Activated CD8-positive, alpha-beta memory T cell treated with anti-CD3 and anti-CD28 coated beads, Interleukin-2, amount 50 U/mL, for 1 hour (primary cell): ENCODE measurements around the gene SLIRP.
"Not testable (repeated sequence)": the region's sequence is repeated elsewhere in the genome, so short reads cannot be mapped to it uniquely, and the experiment has no call there.

Experiments used
- DNase-seq: peaks from one replicate; pipeline ENCODE4 v3.0.0-alpha.2; 2020; ENCODE audit errors: extremely low read depth

SLIRP gene

DNA sequence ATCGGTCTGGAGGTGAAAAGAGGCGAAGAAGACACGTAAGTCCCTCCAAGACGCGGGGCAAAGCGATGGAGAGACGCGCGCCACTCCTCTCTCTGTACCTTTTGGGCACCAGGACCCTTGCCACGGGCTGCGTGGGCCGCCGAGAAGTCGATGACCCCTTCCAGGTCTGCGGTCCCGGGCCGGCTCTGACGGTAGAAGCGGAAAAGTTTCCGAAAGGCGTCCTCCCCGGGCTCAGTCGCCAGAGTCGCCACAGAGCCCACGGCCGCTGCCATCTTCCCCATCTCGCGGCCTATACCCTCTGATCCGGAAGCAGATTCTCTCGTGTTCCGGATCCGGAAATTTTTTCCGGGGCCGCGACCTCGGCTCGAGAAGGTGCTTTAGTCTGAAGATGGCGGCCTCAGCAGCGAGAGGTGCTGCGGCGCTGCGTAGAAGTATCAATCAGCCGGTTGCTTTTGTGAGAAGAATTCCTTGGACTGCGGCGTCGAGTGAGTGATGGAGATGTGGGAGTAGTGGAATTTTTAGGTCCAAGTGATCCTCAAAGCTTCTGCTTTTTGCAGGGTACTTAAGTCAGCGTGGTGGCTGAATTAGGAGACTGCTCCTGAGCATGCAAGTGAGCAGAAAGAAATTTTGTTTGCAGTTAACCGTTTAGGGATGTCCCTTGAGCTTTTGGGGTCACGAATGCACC, at the start of gene SLIRP, which contains the start of gene ALKBH1:
Gene SLIRP, plus strand, starts transcription at position 380 of the 685 bp plus-strand sequence. Its CDS starts 9 bp downstream, at position 389.
Gene ALKBH1, minus strand, starts transcription at position 300 of the 685 bp plus-strand sequence. Its CDS starts 19 bp downstream, at position 281.
- DNase-seq = peak; percentile 66

DNA sequence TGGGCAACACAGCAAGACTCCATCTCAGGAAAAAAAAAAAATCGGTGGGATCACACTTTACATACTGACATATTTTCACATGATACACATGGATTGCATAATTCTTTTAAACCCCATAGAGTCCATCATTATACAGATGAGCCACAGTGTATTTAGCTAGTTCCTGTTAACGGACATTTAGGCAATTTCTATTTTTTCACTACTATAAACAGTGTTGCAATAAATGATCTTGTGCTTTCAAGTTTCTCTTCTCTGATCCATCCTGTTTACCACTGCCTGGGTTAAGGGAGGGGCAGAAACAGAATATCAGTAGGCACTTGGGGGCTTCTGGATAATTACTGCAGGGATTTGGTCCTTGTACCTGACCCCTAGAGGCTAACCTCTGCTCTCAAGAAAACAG, 48.1 kb upstream of the SLIRP start:
- no peak for DNase-seq

DNA sequence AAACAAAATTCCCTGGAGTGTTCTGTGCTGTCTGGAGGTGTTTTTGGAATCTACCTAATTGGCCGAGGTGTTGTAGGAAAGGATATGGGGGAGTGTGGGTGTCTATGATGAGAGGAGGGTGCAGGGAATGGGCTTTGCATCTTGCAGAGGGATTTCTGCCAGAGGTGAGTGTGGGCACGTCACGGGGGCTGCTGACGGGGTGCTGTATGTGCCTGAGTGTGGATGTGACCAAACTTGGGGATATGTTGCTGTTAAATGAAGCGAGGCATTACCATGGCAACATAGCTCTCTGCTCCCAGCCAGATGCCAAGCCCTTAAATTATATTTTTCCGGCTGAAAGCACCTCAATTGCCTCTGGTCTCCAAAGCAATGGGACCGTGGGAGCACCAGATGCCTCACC, 47.1 kb upstream of the SLIRP start:
- DNase-seq = no peak

DNA sequence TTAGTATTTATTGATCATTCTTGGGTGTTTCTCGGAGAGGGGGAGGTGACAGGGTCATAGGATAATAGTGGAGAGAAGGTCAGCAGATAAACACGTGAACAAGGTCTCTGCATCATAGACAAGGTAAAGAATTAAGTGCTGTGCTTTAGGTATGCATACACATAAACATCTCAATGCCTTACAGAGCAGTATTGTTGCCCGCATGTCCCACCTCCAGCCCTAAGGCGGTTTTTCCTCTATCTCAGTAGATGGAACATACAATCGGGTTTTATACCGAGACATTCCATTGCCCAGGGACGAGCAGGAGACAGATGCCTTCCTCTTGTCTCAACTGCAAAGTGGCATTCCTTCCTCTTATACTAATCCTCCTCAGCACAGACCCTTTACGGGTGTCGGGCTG, 46.3 kb upstream of the SLIRP start:
- not testable (repeated sequence) for DNase-seq

DNA sequence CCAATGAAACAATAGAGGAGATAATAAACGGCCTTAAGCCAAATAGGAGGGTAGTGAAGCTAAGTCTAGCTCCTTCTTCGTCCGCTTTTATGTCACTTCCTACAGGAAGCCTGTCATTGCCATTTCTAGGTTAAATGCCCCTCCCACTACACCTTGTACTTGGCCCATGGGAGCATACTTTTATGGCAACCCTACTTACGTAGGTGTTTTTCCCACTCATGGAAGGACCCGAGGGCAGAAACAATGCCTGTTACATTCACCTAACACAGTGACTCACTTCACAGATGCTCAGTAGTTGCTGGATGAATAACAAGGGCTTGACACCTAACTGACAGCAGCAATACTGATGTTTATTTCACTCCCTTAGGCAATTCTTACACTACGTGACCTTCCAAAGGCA, 44.6 kb upstream of the SLIRP start:
- no peak for DNase-seq

DNA sequence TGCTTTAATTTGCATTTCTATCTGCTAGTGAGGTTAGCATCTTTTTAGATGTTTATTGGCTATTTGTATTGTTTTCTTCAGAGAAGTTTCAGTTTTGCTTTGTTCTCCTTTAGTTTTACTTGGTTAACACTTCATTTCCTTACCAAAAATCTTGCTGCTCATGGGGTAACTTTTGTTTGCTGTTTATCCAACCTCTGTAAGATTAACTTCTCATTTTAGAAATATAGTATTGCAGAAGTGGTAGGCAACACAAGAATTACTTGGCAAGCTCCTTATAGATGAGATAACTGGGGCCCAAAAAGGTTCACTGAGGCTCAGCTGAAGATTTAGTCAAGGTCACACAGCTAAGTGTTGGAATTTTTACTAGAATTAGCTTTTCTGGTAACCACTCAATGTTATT, 40.6 kb upstream of the SLIRP start:
- no peak for DNase-seq

DNA sequence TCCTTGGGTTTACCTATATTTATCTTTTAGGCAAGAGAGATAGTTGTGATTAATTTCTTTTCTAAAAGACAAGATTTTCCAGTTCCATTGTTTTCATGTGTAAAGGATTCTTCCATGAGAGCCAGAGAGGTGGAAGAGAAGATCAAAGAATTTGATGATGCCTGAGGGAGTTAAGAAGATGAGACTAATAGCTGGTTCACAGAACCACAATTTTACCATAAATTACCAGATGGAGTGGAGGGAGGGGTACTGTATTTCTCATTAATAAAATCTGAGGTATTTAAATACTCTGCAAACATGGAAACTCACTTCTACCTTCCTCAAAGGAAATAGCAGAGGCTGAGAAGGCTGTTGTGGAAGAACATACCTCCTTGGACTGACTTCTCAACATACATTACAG, 34.7 kb upstream of the SLIRP start:
- no peak for DNase-seq

DNA sequence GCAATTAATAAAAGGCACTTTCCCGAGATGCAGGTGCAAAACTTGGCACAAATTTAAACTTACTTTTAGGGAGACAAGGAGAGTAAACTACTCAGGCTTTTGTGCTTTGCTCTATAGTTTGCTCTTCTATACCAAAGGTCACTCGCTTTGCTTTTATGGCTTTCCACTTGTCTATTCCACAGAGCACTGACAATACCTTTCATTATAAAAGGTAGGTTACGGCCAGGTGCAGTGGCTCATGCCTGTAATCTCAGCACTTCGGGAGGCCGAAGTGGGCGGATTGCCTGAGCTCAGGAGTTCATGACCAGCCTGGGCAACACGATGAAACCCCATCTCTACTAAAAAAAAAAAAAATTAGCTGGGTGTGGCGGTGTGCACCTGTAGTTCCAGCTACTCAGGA, 33.0 kb upstream of the SLIRP start:
- DNase-seq = no peak

DNA sequence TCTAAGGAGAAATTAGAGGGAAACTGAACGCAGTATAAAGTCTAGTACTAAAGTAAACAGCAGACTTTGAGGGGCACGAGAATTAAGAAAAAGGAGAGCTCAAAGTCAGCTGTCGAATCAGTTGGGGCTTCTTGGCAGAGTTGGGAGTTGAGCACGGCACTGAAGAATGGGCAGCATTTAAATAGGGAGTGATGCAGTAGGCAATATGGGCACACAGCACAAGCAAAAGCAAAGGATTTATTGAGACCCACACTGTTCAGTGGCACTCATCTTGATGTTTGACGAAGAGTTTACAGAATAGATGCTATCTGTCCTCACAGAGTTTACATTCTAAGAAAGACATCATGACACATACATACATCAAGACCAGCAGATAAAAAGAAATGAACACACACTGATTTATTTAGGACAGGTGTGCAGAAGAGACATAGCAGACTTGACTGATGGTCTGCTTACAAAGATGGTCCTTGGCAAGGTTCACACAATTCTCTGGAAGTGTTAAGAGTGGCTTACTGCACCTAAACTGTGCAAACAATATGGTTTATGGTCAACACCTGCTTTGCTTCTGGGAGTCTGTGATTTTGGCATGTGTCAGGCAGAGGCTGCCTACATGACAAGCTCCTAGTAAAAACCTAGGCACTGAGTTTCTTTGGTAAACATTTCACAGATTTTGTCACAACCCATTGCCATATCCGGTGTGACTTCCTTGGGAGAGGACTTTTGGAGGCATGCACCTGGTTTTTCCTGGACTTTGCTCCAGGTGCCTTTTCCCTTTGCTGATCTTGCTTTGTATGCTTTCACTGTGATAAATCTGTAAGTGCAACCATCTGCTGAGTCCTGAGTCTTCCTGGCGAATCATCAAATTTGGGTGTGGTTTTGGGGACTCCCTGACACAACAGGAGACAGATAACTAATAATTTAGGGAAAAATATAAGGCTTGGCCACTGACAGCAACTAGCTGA, 26.4 kb upstream of the SLIRP start:
- DNase-seq = no peak

DNA sequence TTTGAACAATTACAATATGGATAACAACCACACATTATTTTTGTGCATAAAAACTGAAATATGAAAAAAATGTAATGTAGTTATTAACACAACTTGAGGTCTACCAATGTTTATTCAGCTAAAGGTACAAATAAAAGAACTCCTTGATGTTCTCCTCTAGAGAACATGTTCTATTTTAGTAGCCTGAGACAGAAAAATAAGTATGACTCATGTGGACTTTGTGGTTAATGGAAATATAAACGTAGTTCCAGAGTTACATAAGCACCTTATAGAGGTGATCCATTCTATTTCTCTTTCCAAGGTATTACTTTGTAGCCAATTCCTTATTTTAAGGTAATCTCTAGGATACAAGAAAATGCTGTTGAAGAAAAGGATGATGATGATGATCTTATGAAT, 25.7 kb upstream of the SLIRP start:
- DNase-seq = no peak

DNA sequence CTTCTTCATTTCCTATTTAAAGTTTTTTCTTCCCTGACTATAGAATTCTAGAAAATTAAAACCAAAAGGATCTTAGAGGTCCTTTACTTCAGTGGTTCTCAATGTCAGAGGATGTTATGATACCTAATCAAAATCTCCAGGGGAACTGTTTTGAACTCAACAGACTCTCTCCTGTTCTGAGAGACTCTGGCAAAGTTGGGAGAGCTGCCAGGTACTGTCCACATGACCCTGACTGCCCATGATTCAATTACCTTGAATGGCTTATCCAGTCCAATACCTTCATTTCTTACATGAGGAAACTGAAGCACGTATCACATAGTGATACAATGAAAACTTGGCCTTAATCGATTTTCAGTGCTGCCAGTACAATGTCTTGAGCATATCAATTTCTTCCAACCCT, 16.6 kb upstream of the SLIRP start:
- no peak for DNase-seq

DNA sequence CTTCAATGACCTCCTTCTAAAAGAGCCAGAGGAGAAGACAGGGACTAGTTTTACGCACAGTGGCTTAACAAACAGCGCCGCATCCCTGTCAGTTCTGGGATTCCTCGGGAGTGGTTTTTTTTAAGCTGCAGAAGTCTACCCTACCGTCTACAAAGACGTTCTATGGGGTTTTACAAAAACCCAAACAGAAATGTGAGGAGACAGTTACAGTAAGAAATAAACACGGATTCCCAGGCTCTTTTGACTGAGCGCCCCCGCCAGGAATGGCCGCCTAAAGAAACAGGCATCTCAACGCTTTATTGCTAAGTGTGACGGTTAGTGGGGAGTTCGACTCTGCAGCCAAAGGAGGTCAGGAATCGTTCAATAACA, 564 bp upstream of the SLIRP start:
- DNase-seq = no peak

DNA sequence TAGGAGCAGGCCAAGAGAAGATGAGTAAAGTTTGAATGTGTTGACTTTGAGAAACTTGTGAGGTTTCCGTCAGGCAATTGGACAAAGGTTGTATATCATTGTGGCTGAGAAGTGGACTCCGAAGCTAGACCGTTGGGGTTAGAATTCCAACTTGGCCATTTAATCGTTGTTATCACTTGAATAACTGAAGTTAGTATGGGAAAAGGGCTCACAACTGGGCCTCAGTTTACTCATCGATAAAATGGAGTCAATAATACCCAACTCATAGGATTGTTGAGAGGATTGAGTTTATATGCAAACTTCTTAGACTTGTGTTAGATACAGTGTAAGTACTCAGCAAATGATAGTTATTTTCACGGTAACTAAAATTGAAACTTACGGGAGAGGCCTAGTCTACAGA, 846 bp downstream of the SLIRP start:
- DNase-seq = no peak

DNA sequence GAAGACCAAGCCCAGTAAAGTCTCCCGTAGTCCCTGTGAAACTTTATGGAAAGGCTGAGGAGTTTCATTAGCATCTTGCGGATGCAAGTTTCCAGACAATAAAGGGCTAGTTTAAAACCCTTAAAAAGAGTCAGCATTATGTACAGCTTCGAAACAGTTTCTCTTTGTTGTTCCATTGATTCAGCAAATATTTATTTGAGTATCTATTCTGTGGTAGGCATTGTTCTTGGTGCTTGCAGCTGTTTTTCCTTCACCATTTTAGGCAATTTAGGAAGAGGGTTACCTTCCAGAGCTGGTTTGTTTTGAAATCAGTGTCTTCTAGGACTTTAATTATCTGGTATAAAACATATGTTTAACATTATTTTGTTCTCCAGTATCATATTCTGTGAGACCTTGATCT, 1.5 kb downstream of the SLIRP start:
- no peak for DNase-seq

DNA sequence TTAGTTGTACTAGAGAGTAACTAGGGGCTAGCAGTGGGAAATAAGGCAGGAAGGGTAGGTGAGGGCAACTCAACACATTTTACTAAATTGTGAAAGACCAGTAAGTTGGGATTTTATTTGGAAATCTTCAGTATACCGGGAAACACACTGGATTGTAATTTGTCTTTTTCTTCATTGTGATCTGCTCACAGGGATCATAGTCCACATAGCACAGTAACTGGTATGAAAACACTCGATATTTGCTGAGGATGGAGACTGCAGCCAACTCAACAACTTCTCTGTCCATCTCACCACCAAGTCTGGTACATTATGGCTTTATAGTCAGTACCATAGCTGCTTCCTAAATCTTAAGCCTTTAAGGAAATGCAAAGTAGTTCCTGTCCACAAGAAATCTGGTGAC, 2.5 kb downstream of the SLIRP start:
- DNase-seq = no peak

DNA sequence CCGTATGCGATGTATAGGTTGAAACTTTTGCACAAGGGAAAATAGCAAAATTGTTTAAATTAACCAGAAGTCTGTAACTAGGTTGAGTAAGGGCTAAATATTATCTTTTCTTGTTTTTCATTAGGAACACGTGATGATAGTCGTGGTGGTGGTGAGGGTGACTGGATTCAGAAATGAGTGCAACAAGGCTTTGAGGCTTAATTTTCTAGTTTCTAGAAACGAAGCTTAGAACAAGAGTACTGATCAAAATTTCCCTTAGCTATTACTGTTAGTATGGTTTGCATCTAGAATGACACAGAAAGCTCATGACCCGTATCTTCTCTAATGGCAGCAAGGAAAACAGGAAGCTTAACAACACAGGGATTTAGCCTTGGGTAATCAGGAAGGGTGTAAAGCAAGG, 7.0 kb downstream of the SLIRP start:
- DNase-seq = no peak

DNA sequence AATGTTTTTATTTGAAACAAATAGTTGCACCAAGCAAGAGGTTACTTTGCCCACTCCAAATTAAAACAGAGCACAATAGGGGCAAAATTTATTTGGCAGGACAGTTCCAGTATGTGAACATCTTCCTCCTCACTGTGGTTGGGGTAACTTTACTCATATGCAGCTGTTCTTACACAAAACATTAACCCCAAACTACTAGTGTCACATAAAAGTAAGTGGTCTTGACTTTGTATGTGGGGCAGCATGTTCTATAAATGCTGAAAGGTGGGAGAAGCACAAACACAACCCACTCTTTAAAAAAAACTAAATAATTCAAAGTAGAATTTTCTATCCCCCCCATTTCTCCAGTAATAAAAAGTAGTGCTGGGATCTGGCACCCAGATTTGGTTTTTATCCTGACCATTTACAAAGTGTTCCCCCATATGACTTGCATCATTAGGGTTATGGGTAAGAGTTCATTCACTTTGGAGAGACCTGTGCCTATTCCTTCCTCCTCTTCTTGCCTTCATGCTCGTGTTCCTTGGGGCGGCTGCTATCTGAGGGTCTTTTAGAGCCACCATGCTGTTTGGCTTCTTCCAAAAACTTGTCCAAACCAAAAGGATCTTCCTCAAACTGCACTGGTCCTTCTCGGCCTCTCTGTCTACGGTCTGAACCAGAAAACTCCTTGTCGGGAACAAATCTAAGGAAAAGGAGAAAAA, 9.9 kb downstream of the SLIRP start:
- no peak for DNase-seq

DNA sequence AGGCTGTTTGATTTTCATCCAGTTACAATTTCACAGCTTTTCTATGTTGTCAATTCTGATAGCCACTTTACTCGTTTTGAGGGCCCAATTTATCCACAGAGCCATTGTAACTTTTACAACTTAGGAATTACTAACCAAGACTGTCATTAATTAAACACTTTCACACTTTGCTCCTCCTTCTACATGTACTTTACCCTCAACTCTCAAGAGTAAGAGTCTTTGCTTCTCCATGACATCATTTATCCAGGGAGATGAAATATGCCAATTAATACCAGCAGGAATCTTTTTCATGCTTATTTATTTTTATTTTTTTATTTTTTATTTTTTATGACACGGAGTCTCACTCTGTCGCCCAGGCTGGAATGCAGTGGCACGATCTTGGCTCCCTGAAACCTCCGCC, 13.5 kb downstream of the SLIRP start:
- DNase-seq = no peak

DNA sequence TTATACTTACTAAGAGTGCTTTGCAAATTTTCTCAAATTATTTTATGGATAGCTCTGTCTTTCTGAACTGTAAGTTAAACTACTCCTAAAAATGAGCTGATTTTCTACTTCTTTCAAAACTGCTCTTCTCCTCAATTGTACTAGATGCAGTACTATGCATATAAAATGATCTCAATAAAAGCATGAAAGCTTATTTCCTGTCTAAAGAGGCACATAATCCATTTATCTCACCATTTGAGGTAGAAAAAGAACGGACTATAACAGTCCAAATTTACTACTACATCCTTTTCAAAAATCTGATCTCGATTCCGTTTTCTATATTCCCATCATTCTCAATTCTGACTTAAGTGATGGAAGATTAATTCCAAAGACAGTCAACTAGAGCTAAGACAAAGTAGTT, 14.4 kb downstream of the SLIRP start:
- DNase-seq = no peak

DNA sequence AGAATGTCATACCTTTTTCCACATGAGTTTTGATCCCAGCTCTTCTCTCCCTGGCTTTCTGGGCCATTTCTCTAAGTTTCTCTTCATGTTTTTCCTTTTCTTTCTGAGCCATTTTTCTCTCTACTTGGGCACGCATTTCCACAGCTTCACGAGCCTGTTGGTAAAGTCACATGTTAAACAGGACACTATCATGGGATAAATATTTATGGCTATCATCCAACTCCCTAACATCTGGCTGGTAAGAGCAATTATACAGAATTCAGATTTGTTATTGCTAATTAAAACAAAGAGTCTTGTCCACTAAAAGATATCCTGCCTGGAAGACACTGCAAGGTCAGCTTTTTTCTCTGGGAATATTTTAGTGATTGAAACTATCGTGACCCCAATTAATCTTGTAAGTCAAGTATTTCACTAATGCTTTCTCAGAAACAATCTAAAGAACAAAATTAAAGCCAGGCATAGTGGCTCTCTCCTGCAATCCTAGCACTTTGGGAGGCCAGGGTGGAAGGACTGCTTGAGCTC, 23.1 kb downstream of the SLIRP start:
- no peak for DNase-seq

DNA sequence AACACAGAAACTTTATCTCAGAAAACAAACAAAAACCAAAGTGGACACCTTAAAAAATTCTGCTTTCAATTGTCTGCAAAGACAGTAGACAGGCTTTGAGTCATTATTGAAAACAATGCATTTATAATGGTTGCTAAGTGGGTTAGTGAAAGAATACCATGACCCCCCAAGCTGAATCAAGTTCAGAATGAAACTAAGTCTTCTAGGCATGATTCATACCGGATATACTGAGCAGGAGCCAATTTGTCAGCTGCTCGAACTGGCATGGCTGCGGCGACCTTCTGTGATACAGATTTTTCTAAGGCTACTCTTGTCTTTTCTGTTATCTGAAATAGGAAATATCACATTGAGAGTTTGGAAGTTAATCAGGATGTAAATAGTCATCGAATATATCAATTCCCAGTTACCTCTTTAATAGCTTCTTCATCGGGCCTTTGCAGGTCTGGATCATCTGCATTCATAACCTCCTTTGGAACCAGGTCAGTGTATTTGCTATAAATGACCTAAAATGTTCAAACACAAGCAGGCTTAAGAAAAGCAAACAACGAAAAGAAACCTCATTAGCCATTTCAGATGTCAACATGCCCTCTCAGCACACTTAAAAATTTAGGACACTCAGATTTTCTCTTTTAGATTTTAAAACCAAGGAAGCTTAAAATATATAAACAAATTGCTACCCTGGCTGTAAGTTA, 30.8 kb downstream of the SLIRP start:
- no peak for DNase-seq

DNA sequence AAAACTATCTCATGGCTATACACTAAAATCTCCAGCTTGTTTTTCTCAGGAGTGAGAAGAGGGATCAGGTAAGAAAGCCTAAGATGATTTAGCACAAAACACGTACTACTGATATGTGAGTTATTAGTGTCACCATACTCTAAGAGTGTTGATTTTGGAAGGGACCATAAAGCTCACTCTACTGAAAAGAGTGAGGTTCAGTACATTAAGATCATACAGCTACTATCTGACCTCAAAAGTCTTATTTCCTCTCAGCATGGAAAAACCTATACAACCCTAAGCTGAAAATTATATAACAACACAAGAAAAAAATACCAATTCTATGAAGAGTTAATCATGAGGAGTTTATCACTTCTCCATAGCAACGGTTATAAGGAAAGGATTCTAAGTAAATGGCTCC, 33.5 kb downstream of the SLIRP start:
- no peak for DNase-seq
